Lower lobe of right lung (tissue), 2 donors: ENCODE measurements around the gene IAH1. TPM values are rescaled to one million over a fixed set of nuclear protein-coding genes. Genes with fewer than 3 reads are reported as not detected.

Experiments used
- ATAC-seq, 2 donors: fragments of 200-7000 bp; cut with Tn5 transposase; one replicate each; pipeline ENCODE4 v1.9.1; 2020 to 2022; ENCODE audit warnings: mild to moderate bottlenecking in 2 of 2, moderate library complexity in 2 of 2
- DNase-seq: peaks from one replicate; pipeline ENCODE4 v3.0.0-alpha.2; 2020
- H3K27ac ChIP-seq: fragments of 200-600 bp; one replicate; pipeline ENCODE4 v1.8.0; 2022
- H3K27me3 ChIP-seq: fragments of 200-600 bp; one replicate; pipeline ENCODE4 v1.8.0; 2022; ENCODE audit warnings: low read depth
- H3K36me3 ChIP-seq: fragments of 200-600 bp; one replicate; pipeline ENCODE4 v1.8.0; 2022; ENCODE audit warnings: mild to moderate bottlenecking
- H3K4me1 ChIP-seq: fragments of 200-600 bp; one replicate; pipeline ENCODE4 v1.8.0; 2022
- H3K4me3 ChIP-seq: fragments of 200-600 bp; one replicate; pipeline ENCODE4 v1.8.0; 2022; ENCODE audit warnings: mild to moderate bottlenecking
- H3K9me3 ChIP-seq: fragments of 200-600 bp; one replicate; pipeline ENCODE4 v1.8.0; 2022
- CTCF ChIP-seq: fragments of 200-600 bp; IDR thresholded peaks from one replicate; pipeline ENCODE4 v1.8.0; 2022; ENCODE audit warnings: antibody characterized with exemption, mild to moderate bottlenecking
- intact Hi-C: fragments of 100-400 bp; cut with DNase I; formaldehyde crosslinking; loops from one replicate; pipeline ENCODE4 v1.11.0; 2022
- total RNA-seq: library from RNA; stranded (reverse); fragmentation: NEBNext Ultra II Directional; extraction: Animal tissue kit (Norgen Biotek cat#: 25700); gene quantifications from one replicate; pipeline ENCODE4 v1.2.1, GENCODE V29; 2021
- donor health status: DM: no; HTN: yes; CAD: no; lungs with severe emphysema.

IAH1 gene
- total RNA-seq, 1 donor from 2014 or later: 42.6 TPM

GRCh38 chr2:9517118-9517782, 42.9 kb downstream of the IAH1 start:
- DNase-seq: no peak
- H3K27ac ChIP-seq: no peak overlapping the region
- peaks cover 88% of the 10 kb centered on the region for H3K36me3 ChIP-seq
- no peaks in the 10 kb centered on the region for H3K27me3 ChIP-seq
- H3K4me3 ChIP-seq: no peak overlapping the region
- H3K9me3 ChIP-seq: no peaks in the 10 kb centered on the region
- TF ChIP-seq CTCF: no peak
- intact Hi-C loops: no loop called here
- no peaks in the 10 kb centered on the region for H3K4me1 ChIP-seq
- ATAC-seq: no peak

- no peaks in the 10 kb centered on the region for H3K4me1 ChIP-seq
- H3K9me3 ChIP-seq: no peaks in the 10 kb centered on the region
- ATAC-seq (no peak), DNase-seq (no peak)
- no peak overlapping the region for H3K4me3 ChIP-seq
- H3K36me3 ChIP-seq: peaks cover 88% of the 10 kb centered on the region
- H3K27ac ChIP-seq: no peak overlapping the region
- TF ChIP-seq CTCF: no peak
- no peaks in the 10 kb centered on the region for H3K27me3 ChIP-seq
- intact Hi-C loops: no loop called here
Measured at GRCh38 chr2:9518163-9518562, 43.8 kb downstream of the IAH1 start.

DNA sequence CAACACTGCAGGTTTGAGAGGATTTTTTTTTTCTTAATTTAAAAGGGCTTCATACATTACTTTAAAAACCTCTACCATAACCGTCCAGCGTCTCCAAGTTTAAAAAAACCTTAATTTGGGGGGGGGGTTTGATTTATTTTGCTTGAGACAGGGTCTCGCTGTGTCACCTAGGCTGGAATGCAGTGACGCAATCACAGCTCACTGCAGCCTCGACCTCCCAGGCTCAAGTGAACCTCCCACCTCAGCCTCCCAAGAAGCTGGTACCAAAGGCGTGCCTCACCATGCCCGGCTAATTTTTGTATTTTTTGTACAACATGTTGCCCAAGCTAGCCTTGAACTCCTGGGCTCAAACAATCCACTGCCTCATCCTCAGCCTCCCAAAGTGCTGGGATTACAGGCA, 44.4 kb downstream of the IAH1 start:
- no peaks in the 10 kb centered on the region for H3K9me3 ChIP-seq
- peaks cover 88% of the 10 kb centered on the region for H3K36me3 ChIP-seq
- no peaks in the 10 kb centered on the region for H3K27me3 ChIP-seq
- no peak overlapping the region for H3K4me3 ChIP-seq
- no peak overlapping the region for H3K27ac ChIP-seq
- intact Hi-C loops: no loop called here
- H3K4me1 ChIP-seq: no peaks in the 10 kb centered on the region
- no peak for TF ChIP-seq CTCF
- DNase-seq (no peak), ATAC-seq (no peak)

DNA sequence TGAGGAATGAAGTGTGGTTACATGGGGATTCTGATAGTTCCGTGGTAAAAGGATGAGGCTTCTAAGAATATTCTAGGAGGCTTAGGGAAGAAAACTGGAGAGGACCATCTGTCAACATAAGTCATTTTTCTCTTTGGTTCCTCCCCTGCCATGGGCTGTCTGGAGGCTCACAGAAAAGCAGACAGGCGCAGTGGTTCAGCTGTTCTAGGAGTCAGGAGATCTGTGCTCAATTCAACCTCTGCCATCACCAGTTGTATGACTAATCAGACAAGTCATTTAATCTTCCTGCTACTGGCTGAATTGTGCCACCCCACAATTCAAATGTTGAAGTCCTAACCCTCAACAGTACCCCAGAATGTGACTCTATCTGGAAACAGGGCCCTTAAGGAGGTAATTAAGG, 44.9 kb downstream of the IAH1 start:
- Histone ChIP-seq H3K36me3 (peaks cover 91% of the 10 kb centered on the region), H3K4me1 (no peaks in the 10 kb centered on the region), H3K27ac (no peak overlapping the region), H3K27me3 (no peaks in the 10 kb centered on the region), H3K9me3 (no peaks in the 10 kb centered on the region), H3K4me3 (no peak overlapping the region)
- intact Hi-C loops: no loop called here
- no peak for ATAC-seq
- DNase-seq: no peak
- TF ChIP-seq CTCF: no peak

DNA sequence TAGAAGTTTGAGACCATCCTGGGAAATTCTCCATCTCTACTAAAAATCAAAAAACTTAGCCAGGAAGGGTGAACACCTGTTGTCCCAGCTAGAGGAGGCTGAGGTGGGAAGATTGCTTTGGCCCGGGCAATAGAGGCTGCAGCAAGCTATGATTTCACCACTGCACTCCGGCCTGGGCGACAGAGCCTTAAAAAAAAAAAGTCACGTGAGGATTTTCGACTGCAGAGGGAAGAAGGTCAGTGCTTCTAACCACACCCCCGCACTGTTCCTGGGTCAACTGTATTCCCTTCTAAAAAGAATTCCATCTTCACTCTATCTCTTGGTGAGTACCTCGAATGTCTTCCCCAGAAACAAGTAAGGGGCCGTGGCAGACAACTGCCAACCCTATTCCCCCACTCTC, 49.9 kb downstream of the IAH1 start:
- DNase-seq: no peak
- Histone ChIP-seq H3K27me3 (no peaks in the 10 kb centered on the region), H3K9me3 (no peaks in the 10 kb centered on the region), H3K27ac (no peak overlapping the region), H3K4me1 (no peaks in the 10 kb centered on the region), H3K36me3 (peaks cover 99% of the 10 kb centered on the region), H3K4me3 (no peak overlapping the region)
- peak; percentile 43 to 71 for ATAC-seq
- TF ChIP-seq CTCF: no peak
- intact Hi-C loops: no loop called here
